GM23248 (cell line): Measurements from ENCODE around the gene CD7. TPM values are rescaled to one million over a fixed set of nuclear protein-coding genes. Genes with fewer than 3 reads are reported as not detected.

ENCODE experiments used
- DNase-seq: peaks from one replicate; pipeline ENCODE4 v3.0.0-alpha.2; 2015
- H2AFZ ChIP-seq: fragments of 200-600 bp; sonication (generic); 2 replicates; pipeline ENCODE4 v1.6.1; 2016; ENCODE audit warnings: antibody characterized with exemption
- H3F3A ChIP-seq: fragments of 200-600 bp; sonication (generic); 2 replicates; pipeline ENCODE4 v1.6.1; 2016; ENCODE audit warnings: mild to moderate bottlenecking, antibody characterized with exemption, mixed run types; ENCODE audit not compliant: insufficient read depth
- H3K27ac ChIP-seq: fragments of 200-600 bp; sonication (generic); 2 replicates; pipeline ENCODE4 v1.5.1; 2016; ENCODE audit warnings: mild to moderate bottlenecking
- H3K27me3 ChIP-seq: fragments of 200-600 bp; sonication (generic); replicated peaks from 2 replicates; pipeline ENCODE4 v1.6.1; 2016; ENCODE audit warnings: mild to moderate bottlenecking; ENCODE audit not compliant: insufficient read depth
- H3K36me3 ChIP-seq: fragments of 200-600 bp; sonication (generic); 2 replicates; pipeline ENCODE4 v1.6.1; 2016; ENCODE audit warnings: low read depth, mild to moderate bottlenecking
- H3K4me1 ChIP-seq: fragments of 200-600 bp; sonication (generic); 2 replicates; pipeline ENCODE4 v1.6.1; 2016; ENCODE audit warnings: mild to moderate bottlenecking; ENCODE audit not compliant: insufficient read depth
- H3K4me2 ChIP-seq: fragments of 200-600 bp; sonication (generic); one replicate; pipeline ENCODE4 v1.6.1; 2016; ENCODE audit warnings: mild to moderate bottlenecking; ENCODE audit not compliant: unreplicated experiment
- H3K4me3 ChIP-seq: fragments of 200-600 bp; sonication (generic); 2 replicates; pipeline ENCODE4 v1.5.1; 2016; ENCODE audit warnings: mild to moderate bottlenecking
- H3K79me2 ChIP-seq: fragments of 200-600 bp; sonication (generic); 2 replicates; pipeline ENCODE4 v1.6.1; 2016; ENCODE audit warnings: mild to moderate bottlenecking; ENCODE audit not compliant: insufficient read depth
- H3K9ac ChIP-seq: fragments of 200-600 bp; sonication (generic); 2 replicates; pipeline ENCODE4 v1.6.1; 2016; ENCODE audit warnings: mild to moderate bottlenecking
- H3K9me2 ChIP-seq: fragments of 200-600 bp; sonication (generic); 2 replicates; pipeline ENCODE4 v1.6.1; 2016; ENCODE audit warnings: mixed run types, mild to moderate bottlenecking, moderate library complexity; ENCODE audit not compliant: insufficient read depth
- H3K9me3 ChIP-seq: fragments of 200-600 bp; sonication (generic); one replicate; pipeline ENCODE4 v1.6.1; 2017; ENCODE audit warnings: low read depth
- H4K20me1 ChIP-seq: fragments of 200-600 bp; sonication (generic); 2 replicates; pipeline ENCODE4 v1.6.0; 2016; ENCODE audit not compliant: insufficient read depth
- EZH2 ChIP-seq: fragments of 200-600 bp; sonication (generic); IDR thresholded peaks from 2 replicates; pipeline ENCODE4 v1.6.1; 2018; ENCODE audit warnings: antibody characterized with exemption, mild to moderate bottlenecking; ENCODE audit not compliant: insufficient read depth, poor library complexity, severe bottlenecking
- EZH2phosphoT487 ChIP-seq: fragments of 200-600 bp; sonication (generic); IDR thresholded peaks from 2 replicates; pipeline ENCODE4 v1.6.1; 2018; ENCODE audit warnings: antibody characterized with exemption, moderate library complexity, mild to moderate bottlenecking, low read depth; ENCODE audit not compliant: insufficient read depth
- whole genome bisulfite sequencing, 2 experiments: methylation state at CpG; one replicate each; pipeline ENCODE4 v1.1.6; 2015 to 2017; ENCODE audit warnings: low lambda C conversion rate in 2 of 2, low coverage in 1 of 2; ENCODE audit errors: missing lambda C conversion rate in 2 of 2; 5-methylcytosine and 5-hydroxymethylcytosine counted together
- in situ Hi-C: fragments of 300-500 bp; cut with MboI; formaldehyde crosslinking; loops from 2 replicates; pipeline ENCODE4 v1.15.0; 2020
- polyA plus RNA-seq: library from polyadenylated mRNA; unstranded; fragments of >200 nt; fragmentation: Nextera tagmentation; extraction: Ambion mirVana; gene quantifications from 2 replicates; pipeline ENCODE4 v1.2.1, GENCODE V29; 2016
- total RNA-seq: library from RNA; depleted of rRNA; stranded (reverse); fragments of >200 nt; shearing (Covaris generic); gene quantifications from 2 replicates; pipeline ENCODE4 v1.2.3, GENCODE V29; 2014

CD7 gene
- total and polyA plus RNA-seq, 2 experiments from 2014 or later: 0.22 to 0.23 TPM

- Histone ChIP-seq H4K20me1 (no peaks in the 10 kb centered on the region), H2AFZ (no peak overlapping the region), H3K9me2 (no peaks in the 10 kb centered on the region), H3K79me2 (no peaks in the 10 kb centered on the region), H3K27ac (no peak overlapping the region), H3K27me3 (peaks cover 6% of the 10 kb centered on the region), H3K4me2 (no peak overlapping the region), H3F3A (no peaks in the 10 kb centered on the region), H3K36me3 (no peaks in the 10 kb centered on the region), H3K9me3 (no peaks in the 10 kb centered on the region), H3K4me1 (no peaks in the 10 kb centered on the region), H3K4me3 (no peak overlapping the region), H3K9ac (no peak overlapping the region)
- WGBS, 2 experiments: 58 to 61% methylated on average over 46 to 65 of the region's 65 CpGs
- TF ChIP-seq EZH2: no peak
- no peak for TF ChIP-seq EZH2phosphoT487
- DNase-seq: peak; percentile 36
- in situ Hi-C loops: no loop called here
Measured at GRCh38 chr17:82320956-82321927, 3.8 kb upstream of the CD7 start.

GRCh38 chr17:82320140-82320840 is 2.9 kb upstream of the CD7 start:
- in situ Hi-C loops: no loop called here
- no peak overlapping the region for H3K4me3 ChIP-seq
- TF ChIP-seq EZH2 (no peak), EZH2phosphoT487 (no peak)

GRCh38 chr17:82319619-82320062 is 2.2 kb upstream of the CD7 start:
- TF ChIP-seq EZH2phosphoT487 (no peak), EZH2 (no peak)
- peaks cover 16% of the 10 kb centered on the region for H3K27me3 ChIP-seq
- no peak overlapping the region for H3K9ac ChIP-seq
- no peak overlapping the region for H3K27ac ChIP-seq
- DNase-seq: no peak
- in situ Hi-C loops: no loop called here
- no peaks in the 10 kb centered on the region for H4K20me1 ChIP-seq
- H3K4me3 ChIP-seq: no peak overlapping the region
- H2AFZ ChIP-seq: no peak overlapping the region
- H3K4me1 ChIP-seq: no peaks in the 10 kb centered on the region
- no peaks in the 10 kb centered on the region for H3K9me3 ChIP-seq
- no peaks in the 10 kb centered on the region for H3K9me2 ChIP-seq
- 86 to 89% methylated on average over 26 to 35 of the region's 35 CpGs for WGBS, 2 experiments
- H3F3A ChIP-seq: no peaks in the 10 kb centered on the region
- H3K79me2 ChIP-seq: no peaks in the 10 kb centered on the region
- H3K4me2 ChIP-seq: no peak overlapping the region
- H3K36me3 ChIP-seq: no peaks in the 10 kb centered on the region

More at GRCh38 chr17:82320140-82320840, 2.9 kb upstream of the CD7 start:
- Histone ChIP-seq H3F3A (no peaks in the 10 kb centered on the region), H3K27ac (no peak overlapping the region), H3K9me3 (no peaks in the 10 kb centered on the region), H3K9ac (no peak overlapping the region), H3K27me3 (peaks cover 15% of the 10 kb centered on the region), H3K4me1 (no peaks in the 10 kb centered on the region), H3K4me2 (no peak overlapping the region), H3K9me2 (no peaks in the 10 kb centered on the region), H3K36me3 (no peaks in the 10 kb centered on the region), H2AFZ (no peak overlapping the region), H4K20me1 (no peaks in the 10 kb centered on the region), H3K79me2 (no peaks in the 10 kb centered on the region)
- DNase-seq: no peak
- WGBS, 2 experiments: 54 to 58% methylated on average over 19 to 26 of the region's 26 CpGs

- no peaks in the 10 kb centered on the region for H3F3A ChIP-seq
- H3K4me1 ChIP-seq: no peaks in the 10 kb centered on the region
- no peak overlapping the region for H2AFZ ChIP-seq
- in situ Hi-C loops: no loop called here
- H3K4me2 ChIP-seq: no peak overlapping the region
- TF ChIP-seq EZH2 (no peak), EZH2phosphoT487 (no peak)
- 90 to 95% methylated on average over 25 to 76 of the region's 76 CpGs for WGBS, 2 experiments
- no peaks in the 10 kb centered on the region for H3K36me3 ChIP-seq
- no peaks in the 10 kb centered on the region for H4K20me1 ChIP-seq
- no peak for DNase-seq
- H3K79me2 ChIP-seq: no peaks in the 10 kb centered on the region
- no peaks in the 10 kb centered on the region for H3K9me2 ChIP-seq
- no peak overlapping the region for H3K4me3 ChIP-seq
- no peak overlapping the region for H3K9ac ChIP-seq
- no peaks in the 10 kb centered on the region for H3K9me3 ChIP-seq
- no peak overlapping the region for H3K27ac ChIP-seq
- peaks cover 16% of the 10 kb centered on the region for H3K27me3 ChIP-seq
Measured at GRCh38 chr17:82318772-82319606, 1.6 kb upstream of the CD7 start.
